Progenitor cell of endocrine pancreas (in vitro differentiated cells): ENCODE data around the gene RERE. TPM values are rescaled to one million over a fixed set of nuclear protein-coding genes. Genes with fewer than 3 reads are reported as not detected.
A peak's percentile ranks its signal among the peaks of the same experiment; 100 is the strongest.

Source experiments
- DNase-seq: peaks from one replicate; pipeline ENCODE4 v3.0.0; 2021; ENCODE audit warnings: low spot score; ENCODE audit not compliant: unreplicated experiment
- H3K27ac Mint-ChIP-seq: 2 replicates; pipeline ENCODE4 v1.8.0; 2021; ENCODE audit warnings: mild to moderate bottlenecking, moderate library complexity, mixed read lengths
- H3K27me3 Mint-ChIP-seq: 2 replicates; pipeline ENCODE4 v1.8.0; 2021; ENCODE audit warnings: mixed read lengths
- H3K36me3 Mint-ChIP-seq: 2 replicates; pipeline ENCODE4 v1.8.0; 2022; ENCODE audit warnings: mixed read lengths; ENCODE audit not compliant: insufficient read depth
- H3K4me1 Mint-ChIP-seq: 2 replicates; pipeline ENCODE4 v1.8.0; 2021; ENCODE audit warnings: low read depth, mixed read lengths
- H3K4me3 Mint-ChIP-seq: 2 replicates; pipeline ENCODE4 v1.8.0; 2021; ENCODE audit warnings: low read depth, mild to moderate bottlenecking, moderate library complexity, mixed read lengths
- H3K9me3 Mint-ChIP-seq: 2 replicates; pipeline ENCODE4 v1.8.0; 2021; ENCODE audit warnings: low read depth, mixed read lengths
- total RNA-seq: library from RNA; stranded (reverse); gene quantifications from 2 replicates; pipeline ENCODE4 v1.2.1, GENCODE V29; 2021
- TF ChIP-seq, protein P1 (sequence below): fragments of 200-600 bp; sonication (generic); IDR thresholded peaks from one replicate; pipeline ENCODE4 v1.5.0; 2021; ENCODE audit warnings: antibody characterized with exemption, mild to moderate bottlenecking; ENCODE audit not compliant: unreplicated experiment

The RERE gene
- total RNA-seq, 1 donor from 2014 or later, result 329 TPM

GRCh38 chr1:8753736-8754135 lies 63.7 kb downstream of the RERE start:
- H3K4me1 Mint-ChIP-seq, result peaks cover 28% of the 10 kb centered on the region
- no peak overlapping the region for H3K4me3 Mint-ChIP-seq
- no peak for DNase-seq
- TF ChIP-seq, protein P1, sequence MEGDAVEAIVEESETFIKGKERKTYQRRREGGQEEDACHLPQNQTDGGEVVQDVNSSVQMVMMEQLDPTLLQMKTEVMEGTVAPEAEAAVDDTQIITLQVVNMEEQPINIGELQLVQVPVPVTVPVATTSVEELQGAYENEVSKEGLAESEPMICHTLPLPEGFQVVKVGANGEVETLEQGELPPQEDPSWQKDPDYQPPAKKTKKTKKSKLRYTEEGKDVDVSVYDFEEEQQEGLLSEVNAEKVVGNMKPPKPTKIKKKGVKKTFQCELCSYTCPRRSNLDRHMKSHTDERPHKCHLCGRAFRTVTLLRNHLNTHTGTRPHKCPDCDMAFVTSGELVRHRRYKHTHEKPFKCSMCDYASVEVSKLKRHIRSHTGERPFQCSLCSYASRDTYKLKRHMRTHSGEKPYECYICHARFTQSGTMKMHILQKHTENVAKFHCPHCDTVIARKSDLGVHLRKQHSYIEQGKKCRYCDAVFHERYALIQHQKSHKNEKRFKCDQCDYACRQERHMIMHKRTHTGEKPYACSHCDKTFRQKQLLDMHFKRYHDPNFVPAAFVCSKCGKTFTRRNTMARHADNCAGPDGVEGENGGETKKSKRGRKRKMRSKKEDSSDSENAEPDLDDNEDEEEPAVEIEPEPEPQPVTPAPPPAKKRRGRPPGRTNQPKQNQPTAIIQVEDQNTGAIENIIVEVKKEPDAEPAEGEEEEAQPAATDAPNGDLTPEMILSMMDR, result no peak
- H3K9me3 Mint-ChIP-seq, result no peaks in the 10 kb centered on the region
- H3K27ac Mint-ChIP-seq, result no peak overlapping the region
- no peaks in the 10 kb centered on the region for H3K36me3 Mint-ChIP-seq
- no peaks in the 10 kb centered on the region for H3K27me3 Mint-ChIP-seq

GRCh38 chr1:8752921-8753713 lies 64.3 kb downstream of the RERE start:
- no peak overlapping the region for H3K4me3 Mint-ChIP-seq
- no peaks in the 10 kb centered on the region for H3K27me3 Mint-ChIP-seq
- no peak overlapping the region for H3K27ac Mint-ChIP-seq
- H3K36me3 Mint-ChIP-seq, result peaks cover 2% of the 10 kb centered on the region
- TF ChIP-seq, protein P1, result no peak
- H3K9me3 Mint-ChIP-seq, result no peaks in the 10 kb centered on the region
- peaks cover 30% of the 10 kb centered on the region for H3K4me1 Mint-ChIP-seq
- DNase-seq, result no peak

DNA sequence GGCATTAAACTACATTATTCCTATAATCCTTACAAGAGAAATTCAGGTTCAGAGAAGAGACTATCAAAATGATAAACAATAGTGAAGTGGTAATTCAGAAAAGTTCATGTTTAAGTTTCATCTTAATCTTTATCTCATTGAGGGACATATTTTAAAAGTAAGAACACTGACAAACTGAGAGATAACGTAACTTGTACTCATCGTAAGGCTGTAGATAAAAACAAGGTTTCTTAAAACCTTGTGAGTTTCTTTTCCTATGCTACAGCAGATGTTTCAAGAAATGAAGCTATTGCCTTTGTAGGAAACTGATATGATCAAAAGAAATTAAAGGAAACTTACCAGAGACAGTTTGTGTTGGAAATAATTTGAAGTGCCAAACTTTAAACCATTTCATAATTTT lies 65.0 kb downstream of the RERE start:
- peaks cover 2% of the 10 kb centered on the region for H3K36me3 Mint-ChIP-seq
- no peak for DNase-seq
- TF ChIP-seq, protein P1, result no peak
- H3K27me3 Mint-ChIP-seq, result no peaks in the 10 kb centered on the region
- no peak overlapping the region for H3K4me3 Mint-ChIP-seq
- H3K27ac Mint-ChIP-seq, result no peak overlapping the region
- H3K9me3 Mint-ChIP-seq, result no peaks in the 10 kb centered on the region
- H3K4me1 Mint-ChIP-seq, result peaks cover 30% of the 10 kb centered on the region

- Mint-ChIP-seq H3K4me3 (no peak overlapping the region), H3K27ac (no peak overlapping the region), H3K36me3 (peaks cover 2% of the 10 kb centered on the region), H3K9me3 (no peaks in the 10 kb centered on the region), H3K27me3 (no peaks in the 10 kb centered on the region), H3K4me1 (peaks cover 30% of the 10 kb centered on the region)
- no peak for DNase-seq
- TF ChIP-seq, protein P1, result no peak
These were observed 65.5 kb downstream of the RERE start for GRCh38 chr1:8751984-8752383.

- DNase-seq, result no peak
- H3K27me3 Mint-ChIP-seq, result no peaks in the 10 kb centered on the region
- TF ChIP-seq, protein P1, result no peak
- peak overlapping the region; percentile 63 for H3K27ac Mint-ChIP-seq
- no peak overlapping the region for H3K4me3 Mint-ChIP-seq
- H3K9me3 Mint-ChIP-seq, result no peaks in the 10 kb centered on the region
- peaks cover 3% of the 10 kb centered on the region for H3K36me3 Mint-ChIP-seq
- peaks cover 32% of the 10 kb centered on the region for H3K4me1 Mint-ChIP-seq
These were observed 69.3 kb downstream of the RERE start for GRCh38 chr1:8747879-8748825.
